ENCODE results near the gene STAU1.
"Not testable (repeated sequence)": the region's sequence is repeated elsewhere in the genome, so short reads cannot be mapped to it uniquely, and the experiment has no call there.

DNA sequence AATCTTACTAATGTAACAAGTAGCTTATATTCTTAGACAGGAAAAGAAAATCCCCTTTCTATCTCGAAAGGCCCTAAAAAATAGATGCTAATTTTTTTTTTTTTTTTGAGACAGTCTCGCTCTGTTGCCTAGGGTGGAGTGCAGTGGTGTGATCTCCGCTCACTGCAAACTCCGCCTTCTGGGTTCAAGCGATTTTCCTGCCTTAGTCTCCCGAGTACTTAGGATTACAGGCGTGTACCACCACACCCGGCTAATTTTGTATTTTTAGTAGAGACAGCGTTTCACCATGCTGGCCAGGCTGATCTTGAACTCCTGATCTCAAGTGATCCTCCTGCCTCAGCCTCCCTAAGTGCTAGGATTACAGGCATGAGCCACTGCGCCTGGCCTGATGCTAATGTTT, 19.3 kb downstream of the STAU1 start:
- TF ChIP-seq, protein P1, sequence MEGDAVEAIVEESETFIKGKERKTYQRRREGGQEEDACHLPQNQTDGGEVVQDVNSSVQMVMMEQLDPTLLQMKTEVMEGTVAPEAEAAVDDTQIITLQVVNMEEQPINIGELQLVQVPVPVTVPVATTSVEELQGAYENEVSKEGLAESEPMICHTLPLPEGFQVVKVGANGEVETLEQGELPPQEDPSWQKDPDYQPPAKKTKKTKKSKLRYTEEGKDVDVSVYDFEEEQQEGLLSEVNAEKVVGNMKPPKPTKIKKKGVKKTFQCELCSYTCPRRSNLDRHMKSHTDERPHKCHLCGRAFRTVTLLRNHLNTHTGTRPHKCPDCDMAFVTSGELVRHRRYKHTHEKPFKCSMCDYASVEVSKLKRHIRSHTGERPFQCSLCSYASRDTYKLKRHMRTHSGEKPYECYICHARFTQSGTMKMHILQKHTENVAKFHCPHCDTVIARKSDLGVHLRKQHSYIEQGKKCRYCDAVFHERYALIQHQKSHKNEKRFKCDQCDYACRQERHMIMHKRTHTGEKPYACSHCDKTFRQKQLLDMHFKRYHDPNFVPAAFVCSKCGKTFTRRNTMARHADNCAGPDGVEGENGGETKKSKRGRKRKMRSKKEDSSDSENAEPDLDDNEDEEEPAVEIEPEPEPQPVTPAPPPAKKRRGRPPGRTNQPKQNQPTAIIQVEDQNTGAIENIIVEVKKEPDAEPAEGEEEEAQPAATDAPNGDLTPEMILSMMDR (IDR thresholded peaks at IDR 0.05) = not testable (repeated sequence)
- TF ChIP-seq ZFX (IDR thresholded peaks at IDR 0.05; ENCODE audit: borderline replicate concordance) = not testable (repeated sequence)

Measured in 22Rv1 (cell line).